Measurements from ENCODE around the gene EFHD2. TPM values are rescaled to one million over a fixed set of nuclear protein-coding genes. Genes with fewer than 3 reads are reported as not detected.

Gene EFHD2
- total RNA-seq, 1 experiment from 2014 or later, result 69.7 TPM

DNA sequence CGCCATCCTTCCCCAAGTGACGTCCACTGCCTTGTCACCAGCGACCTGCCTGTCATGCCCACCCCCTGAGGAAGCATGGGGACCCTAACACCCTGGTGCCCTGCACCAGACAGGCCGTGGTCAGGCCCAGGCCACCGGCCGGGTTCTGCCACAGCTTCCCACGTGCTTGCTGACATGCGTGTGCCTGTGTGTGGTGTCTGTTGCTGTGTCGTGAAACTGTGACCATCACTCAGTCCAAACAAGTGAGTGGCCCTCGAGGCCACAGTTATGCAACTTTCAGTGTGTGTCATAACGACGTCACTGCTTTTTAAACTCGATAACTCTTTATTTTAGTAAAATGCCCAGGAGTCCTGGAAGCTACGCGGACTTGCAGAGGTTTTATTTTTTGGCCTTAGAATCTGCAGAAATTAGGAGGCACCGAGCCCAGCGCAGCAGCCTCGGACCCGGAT lies 20.0 kb downstream of the EFHD2 start:
- POLR2A ChIA-PET, result no interaction called here
- intact Hi-C loops (cut with micrococcal nuclease), result loop anchor here (2.0 kb wide), 1 partner anchor 301 kb away; no protein-coding TSS in a partner anchor

More for the DNA sequence above, 20.0 kb downstream of the EFHD2 start:
- H3K27ac ChIP-seq (ENCODE audit: low read depth, low read length), result no peak overlapping the region
- peaks cover 3% of the 10 kb centered on the region; the same call in 1 of the 2 replicates for H4K20me1 ChIP-seq (ENCODE audit: insufficient read depth)
- ChIA-PET RAD21 (ENCODE audit: low non-redundant PET in 1 of 2, low total read pairs in 2 of 2, uncharacterized antibody in 2 of 2, unreplicated experiment in 2 of 2) (interaction anchor here (3.0 to 4.1 kb wide), 2 partner anchors 106 kb away, joined by 15 to 22 read pairs; no protein-coding TSS in a partner anchor), CTCF (interaction anchor here (4.4 kb wide), 1 partner anchor 106 kb away, joined by 48 read pairs; no protein-coding TSS in a partner anchor)
- H3K9me2 ChIP-seq (ENCODE audit: insufficient read depth), result no peaks in the 10 kb centered on the region
- H3K4me3 ChIP-seq (replicated peaks in 1 of 2; ENCODE audit: low read depth in 1 of 2, low read length in 2 of 2), result no peak overlapping the region
- peaks cover 3% of the 10 kb centered on the region; the same call in 1 of the 2 replicates for H3K79me2 ChIP-seq (ENCODE audit: insufficient read depth, low read length)
- peaks cover 7 to 61% of the 10 kb centered on the region in 2 experiments; a peak in 3 of 4 replicates for H3K4me1 ChIP-seq (ENCODE audit: control insufficient read depth in 1 of 2, insufficient read depth in 2 of 2, low read length in 2 of 2)
- DNase-seq (ENCODE audit: low read depth, low spot score) (no peak), ATAC-seq (no peak)
- H3K27me3 ChIP-seq (ENCODE audit: insufficient read depth, low read length), result no peaks in the 10 kb centered on the region
- no peaks in the 10 kb centered on the region for H3K9me3 ChIP-seq (ENCODE audit: control insufficient read depth in 1 of 2, insufficient read depth in 1 of 2, low read depth in 1 of 2, low read length in 2 of 2)
- peaks cover 0 to 5% of the 10 kb centered on the region in 2 experiments; a peak in 1 of 4 replicates for H3K36me3 ChIP-seq (ENCODE audit: control insufficient read depth in 1 of 2, insufficient read depth in 2 of 2, low read length in 2 of 2)
- H3K9ac ChIP-seq (ENCODE audit: low read length), result no peak overlapping the region
- H2AFZ ChIP-seq (ENCODE audit: low read depth, low read length, poor library complexity, severe bottlenecking), result no peak overlapping the region
- H3K4me2 ChIP-seq (ENCODE audit: low read length), result no peak overlapping the region
- TF ChIP-seq JUND (IDR thresholded peaks at IDR 0.05) (no peak), ZNF274 (IDR thresholded peaks at IDR 0.05; ENCODE audit: low read depth, low read length) (no peak), CBX3 (IDR thresholded peaks at IDR 0.05; ENCODE audit: low read depth) (no peak), FOSL1 (IDR thresholded peaks at IDR 0.05; ENCODE audit: low read depth) (peak; percentile 44; the same call in 1 of the 2 replicates)
- TF ChIP-seq, protein P1, sequence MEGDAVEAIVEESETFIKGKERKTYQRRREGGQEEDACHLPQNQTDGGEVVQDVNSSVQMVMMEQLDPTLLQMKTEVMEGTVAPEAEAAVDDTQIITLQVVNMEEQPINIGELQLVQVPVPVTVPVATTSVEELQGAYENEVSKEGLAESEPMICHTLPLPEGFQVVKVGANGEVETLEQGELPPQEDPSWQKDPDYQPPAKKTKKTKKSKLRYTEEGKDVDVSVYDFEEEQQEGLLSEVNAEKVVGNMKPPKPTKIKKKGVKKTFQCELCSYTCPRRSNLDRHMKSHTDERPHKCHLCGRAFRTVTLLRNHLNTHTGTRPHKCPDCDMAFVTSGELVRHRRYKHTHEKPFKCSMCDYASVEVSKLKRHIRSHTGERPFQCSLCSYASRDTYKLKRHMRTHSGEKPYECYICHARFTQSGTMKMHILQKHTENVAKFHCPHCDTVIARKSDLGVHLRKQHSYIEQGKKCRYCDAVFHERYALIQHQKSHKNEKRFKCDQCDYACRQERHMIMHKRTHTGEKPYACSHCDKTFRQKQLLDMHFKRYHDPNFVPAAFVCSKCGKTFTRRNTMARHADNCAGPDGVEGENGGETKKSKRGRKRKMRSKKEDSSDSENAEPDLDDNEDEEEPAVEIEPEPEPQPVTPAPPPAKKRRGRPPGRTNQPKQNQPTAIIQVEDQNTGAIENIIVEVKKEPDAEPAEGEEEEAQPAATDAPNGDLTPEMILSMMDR (IDR thresholded peaks at IDR 0.05 in 2 of 3, conservative IDR thresholded peaks at IDR 0.05 in 1 of 3; ENCODE audit: borderline replicate concordance in 1 of 3, insufficient read depth in 1 of 3, low read depth in 2 of 3, low read length in 2 of 3), result no peak
- TF ChIP-seq, protein P2, sequence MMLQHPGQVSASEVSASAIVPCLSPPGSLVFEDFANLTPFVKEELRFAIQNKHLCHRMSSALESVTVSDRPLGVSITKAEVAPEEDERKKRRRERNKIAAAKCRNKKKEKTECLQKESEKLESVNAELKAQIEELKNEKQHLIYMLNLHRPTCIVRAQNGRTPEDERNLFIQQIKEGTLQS (IDR thresholded peaks at IDR 0.05), result no peak
- no TSS peak for BruUV-seq (replicated peaks)

All from HCT116 (cell line).